Measurements from ENCODE around the gene TMPRSS11D.

The TMPRSS11D gene

DNA sequence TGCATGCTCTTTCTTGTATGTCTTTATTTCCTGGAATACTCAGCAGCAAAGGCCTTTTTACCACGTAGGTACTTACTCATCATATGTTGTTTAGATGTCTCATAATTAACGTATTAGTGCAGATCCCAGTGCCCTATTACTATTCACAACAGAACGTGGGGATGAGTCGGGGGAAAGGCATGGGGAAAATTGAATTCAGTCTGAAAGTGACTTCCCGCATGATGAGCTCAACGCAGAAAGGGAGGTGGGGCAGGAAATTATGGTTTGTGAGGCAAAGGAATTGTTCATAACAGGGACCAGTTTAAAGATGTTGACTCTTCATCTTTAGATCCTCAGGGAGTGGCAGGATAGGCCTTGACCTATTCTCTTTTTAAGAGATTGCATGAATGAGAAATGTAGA lies 2.0 kb upstream of the TMPRSS11D start:
- DNase-seq (ENCODE audit: low read depth): peak; percentile 95

DNA sequence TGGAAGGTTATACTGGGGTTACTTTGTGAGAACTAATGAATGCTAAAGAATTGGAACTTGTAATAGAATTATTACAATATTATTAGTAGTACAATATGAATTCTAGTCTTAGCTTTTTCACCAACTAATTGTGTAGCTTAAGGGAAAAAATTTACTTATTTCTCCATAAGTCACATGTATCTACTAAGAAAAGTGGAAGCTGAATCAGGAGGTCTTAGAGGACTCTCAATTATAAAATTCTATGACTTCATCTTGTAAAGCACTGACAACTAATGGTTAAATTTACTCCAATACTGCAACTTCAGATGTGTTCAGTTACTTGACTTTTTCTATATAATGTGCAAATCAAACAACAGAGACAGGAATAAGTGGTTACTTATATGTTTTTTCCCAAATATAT lies 899 bp upstream of the TMPRSS11D start:
- DNase-seq (ENCODE audit: low read depth): no peak

DNA sequence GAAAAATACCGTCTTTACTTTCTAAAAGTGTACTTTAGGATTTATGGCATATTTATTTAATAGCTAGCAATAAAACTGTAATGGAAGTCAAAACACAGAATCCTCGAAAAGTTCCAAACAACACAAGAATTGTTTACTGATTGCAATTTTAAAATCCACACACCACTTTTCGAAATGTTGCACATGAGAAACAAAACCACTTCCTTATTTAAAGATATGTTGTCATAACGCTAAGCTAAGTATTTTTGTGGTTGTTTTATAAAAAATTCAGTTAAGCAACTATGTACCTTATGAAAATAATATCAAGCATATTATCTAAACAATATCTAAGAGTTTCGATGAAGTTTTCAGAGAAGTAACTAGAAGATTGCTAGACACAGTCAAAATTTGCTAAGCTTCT lies 344 bp downstream of the TMPRSS11D start:
- no peak for DNase-seq (ENCODE audit: low read depth)

DNA sequence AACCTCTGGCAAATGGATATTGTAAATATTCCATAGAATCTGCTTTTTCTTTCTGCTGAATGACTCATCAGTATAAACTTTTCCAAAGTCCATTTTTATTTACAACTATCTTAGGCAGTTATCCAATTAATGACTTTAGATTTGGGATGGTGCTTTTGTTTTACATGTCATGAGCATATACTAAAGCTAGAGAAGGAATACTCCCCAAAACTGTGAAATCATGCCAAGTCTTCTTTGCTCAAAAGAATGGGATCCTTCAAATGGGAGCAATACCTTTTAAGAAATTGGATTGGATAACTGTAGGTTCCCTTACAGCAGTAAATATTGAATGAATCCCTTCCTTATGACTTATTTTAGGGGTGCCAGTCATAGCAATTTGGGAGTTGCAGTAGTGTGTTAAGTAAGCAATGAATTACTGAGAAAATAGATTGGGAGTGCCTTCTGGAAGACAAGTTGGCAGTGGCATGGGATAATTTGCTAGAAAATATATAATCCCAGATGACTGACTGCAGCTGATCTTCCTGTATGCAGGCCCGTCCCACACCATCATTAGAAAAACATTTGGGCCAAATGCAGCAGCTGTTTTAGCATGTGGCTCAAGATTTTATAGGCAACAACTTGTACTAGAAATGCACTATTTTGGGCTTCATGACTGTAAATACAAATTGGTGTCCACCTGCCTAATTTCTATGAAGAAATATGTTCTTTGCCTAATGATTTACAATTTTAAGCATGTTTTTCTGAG lies 2.8 kb downstream of the TMPRSS11D start:
- no peak for DNase-seq (ENCODE audit: low read depth)

DNA sequence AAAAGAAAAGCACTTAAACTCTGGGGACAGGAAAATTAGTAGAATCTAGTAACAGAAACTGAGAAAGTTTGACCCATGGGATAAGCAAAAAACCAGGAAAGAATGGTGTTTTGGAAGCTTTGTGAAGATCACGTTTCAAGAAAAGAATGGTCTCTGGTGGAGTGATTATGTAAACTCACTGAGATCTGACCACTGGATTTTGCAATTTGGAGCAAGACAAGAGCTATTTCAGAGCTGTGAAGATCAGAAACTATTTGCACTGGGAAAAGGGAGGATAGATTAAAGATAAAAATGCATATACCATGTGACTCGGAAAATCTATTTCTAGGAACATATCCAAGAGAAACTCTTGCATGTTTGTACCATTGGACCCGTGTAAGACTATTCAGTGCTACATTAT lies 4.3 kb downstream of the TMPRSS11D start:
- DNase-seq (ENCODE audit: low read depth): peak; percentile 22

GRCh38 chr4:67877086-67877485 lies 6.7 kb downstream of the TMPRSS11D start:
- no peak for DNase-seq (ENCODE audit: low read depth)

GRCh38 chr4:67874986-67875385 lies 8.8 kb downstream of the TMPRSS11D start:
- DNase-seq (ENCODE audit: low read depth): no peak

DNA sequence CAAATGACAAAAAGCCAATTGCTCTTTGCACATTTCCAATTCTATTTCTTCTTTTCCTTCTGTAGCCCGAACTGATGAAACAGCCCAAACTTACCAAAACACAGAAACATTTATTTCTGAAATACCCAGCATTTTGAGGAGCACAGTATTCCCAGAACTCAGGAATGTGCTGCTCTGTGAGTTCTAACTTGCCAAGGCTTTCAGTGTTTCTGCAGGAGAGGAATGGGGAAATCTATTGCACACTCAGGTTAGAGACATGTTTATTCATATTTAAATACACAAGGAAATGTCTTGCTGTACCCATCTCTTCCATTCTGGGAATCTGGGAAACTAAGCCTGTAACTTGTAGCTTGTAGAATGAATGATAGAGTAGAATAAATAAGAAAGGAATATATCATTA lies 10.7 kb downstream of the TMPRSS11D start:
- no peak for DNase-seq (ENCODE audit: low read depth)

- peak; percentile 62 for DNase-seq (ENCODE audit: low read depth)
Observed at GRCh38 chr4:67871867-67872266, 11.9 kb downstream of the TMPRSS11D start.

DNA sequence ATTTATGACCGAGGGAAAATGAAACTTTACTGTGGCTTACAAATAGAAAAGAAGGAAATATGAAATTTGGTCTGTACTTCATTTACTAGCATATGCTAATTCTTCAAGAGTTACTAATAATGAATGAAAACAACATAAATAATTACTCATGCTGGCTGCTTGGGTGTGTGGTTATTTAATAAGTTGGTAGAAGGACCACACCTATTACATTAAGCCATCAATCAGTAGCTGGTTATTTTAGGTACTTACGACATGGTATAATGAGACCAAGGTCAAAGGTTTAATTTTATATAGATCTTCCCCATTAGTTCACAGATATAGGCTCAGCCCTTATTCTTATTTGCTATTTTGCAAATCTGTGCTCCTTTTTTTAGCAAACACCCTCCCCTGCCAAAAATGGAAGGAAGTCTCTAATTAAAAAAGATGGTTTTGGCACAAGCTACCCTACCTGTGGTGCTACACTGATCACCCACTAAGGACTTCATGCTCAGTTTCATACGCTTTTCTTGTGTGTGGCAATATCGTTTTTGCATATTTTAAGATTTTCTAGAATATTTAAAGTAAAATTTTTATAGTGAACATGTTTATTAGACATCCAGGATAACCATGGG lies 14.1 kb downstream of the TMPRSS11D start:
- DNase-seq (ENCODE audit: low read depth): no peak

DNA sequence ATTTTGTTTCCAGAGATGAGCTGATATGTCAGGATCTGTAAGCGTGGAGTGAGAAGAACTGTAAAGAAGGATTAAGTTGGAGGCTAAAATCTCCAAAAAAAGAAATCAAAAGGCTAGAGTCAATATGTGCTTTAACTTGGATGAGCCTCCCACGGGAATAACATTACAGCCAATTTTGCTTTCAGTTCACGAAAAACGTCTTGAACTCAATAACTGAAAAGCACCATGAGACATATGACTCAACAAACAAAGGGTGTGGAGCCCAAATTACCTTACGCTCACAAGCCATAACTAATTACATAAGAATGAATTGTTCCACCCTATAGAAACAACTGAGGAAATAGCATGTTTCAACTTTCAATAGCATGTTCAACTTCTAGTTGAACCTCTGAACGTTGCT lies 22.3 kb downstream of the TMPRSS11D start:
- DNase-seq (ENCODE audit: low read depth): no peak

GRCh38 chr4:67853336-67853735 lies 30.5 kb downstream of the TMPRSS11D start:
- no peak for DNase-seq (ENCODE audit: low read depth)

DNA sequence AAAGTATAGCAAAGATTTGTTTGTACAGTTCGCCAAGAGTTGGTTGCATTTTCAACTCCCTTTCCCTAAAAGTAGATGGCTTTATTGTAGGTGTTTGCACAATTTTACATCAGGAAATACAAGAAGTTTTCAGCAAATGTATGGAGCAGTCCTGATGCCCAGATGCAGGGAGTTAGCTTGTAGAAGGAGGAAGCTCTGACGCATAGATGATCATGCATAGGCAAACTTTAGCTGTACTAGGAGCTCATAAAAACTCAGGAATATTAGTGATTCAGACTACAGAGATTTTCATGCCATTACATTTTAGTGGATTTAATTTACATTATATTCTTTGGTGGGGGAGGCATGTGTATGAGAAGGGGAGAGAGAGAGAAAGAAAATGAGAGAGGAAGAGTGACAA lies 62.9 kb downstream of the TMPRSS11D start:
- peak; percentile 4 for DNase-seq (ENCODE audit: low read depth)

GRCh38 chr4:67810011-67810410 lies 73.8 kb downstream of the TMPRSS11D start:
- no peak for DNase-seq (ENCODE audit: low read depth)

DNA sequence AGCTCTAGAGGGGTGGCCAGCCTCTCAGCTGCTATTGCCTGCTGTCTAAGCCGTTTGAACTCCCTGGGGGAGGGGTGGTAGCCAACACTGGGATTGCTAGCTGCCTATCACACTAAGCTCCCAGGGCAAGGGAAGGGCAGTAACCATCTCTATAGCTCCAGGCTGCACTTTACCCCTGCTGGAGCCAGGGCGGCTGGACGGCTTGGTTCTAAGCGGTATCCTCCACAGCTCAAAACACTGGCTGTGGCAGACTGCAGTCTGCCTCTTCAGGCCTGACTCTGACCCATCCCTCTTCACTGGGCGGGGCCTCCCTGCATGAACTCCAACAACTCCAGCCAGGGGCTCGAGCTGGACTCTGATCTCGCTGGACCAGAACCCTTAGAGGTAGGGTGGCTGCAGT lies 74.3 kb downstream of the TMPRSS11D start:
- no peak for DNase-seq (ENCODE audit: low read depth)

DNA sequence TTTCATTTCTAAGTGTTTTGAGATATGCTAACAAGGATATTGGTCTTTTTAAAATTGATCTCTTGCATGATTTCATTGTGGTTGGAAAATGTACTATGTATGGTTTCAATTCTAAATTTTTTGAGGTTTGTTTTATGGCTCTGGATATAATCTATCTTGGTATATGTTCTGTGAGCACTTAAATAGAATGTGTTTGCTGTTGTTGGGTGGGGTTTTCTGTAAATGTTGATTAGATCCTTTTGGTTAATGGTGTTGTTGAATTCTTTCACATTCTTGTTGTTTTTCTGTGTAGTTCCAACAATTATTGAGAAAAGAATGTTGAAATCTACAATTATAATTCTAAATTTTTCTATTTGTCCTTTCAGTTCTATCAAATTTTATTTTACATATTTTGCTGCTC lies 87.0 kb downstream of the TMPRSS11D start:
- DNase-seq (ENCODE audit: low read depth): no peak

DNA sequence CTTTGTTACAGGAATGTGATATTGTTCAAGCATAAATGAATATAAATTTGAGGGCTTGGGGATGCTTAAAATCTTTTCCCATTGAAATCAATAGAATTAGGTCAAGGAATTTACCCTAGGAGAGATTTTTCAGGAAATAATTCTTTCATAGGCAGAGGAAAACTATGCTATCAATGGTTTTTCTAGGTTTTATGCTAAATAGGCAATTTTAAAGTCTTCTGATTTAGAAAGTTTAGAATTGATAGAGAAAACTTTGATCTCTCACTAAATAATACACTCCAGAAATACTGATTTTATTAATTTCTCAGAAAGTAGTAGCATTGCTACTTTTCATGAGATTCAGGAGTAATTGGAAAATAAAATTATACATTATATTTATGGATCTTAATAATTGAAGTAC lies 93.1 kb downstream of the TMPRSS11D start:
- DNase-seq (ENCODE audit: low read depth): no peak

DNA sequence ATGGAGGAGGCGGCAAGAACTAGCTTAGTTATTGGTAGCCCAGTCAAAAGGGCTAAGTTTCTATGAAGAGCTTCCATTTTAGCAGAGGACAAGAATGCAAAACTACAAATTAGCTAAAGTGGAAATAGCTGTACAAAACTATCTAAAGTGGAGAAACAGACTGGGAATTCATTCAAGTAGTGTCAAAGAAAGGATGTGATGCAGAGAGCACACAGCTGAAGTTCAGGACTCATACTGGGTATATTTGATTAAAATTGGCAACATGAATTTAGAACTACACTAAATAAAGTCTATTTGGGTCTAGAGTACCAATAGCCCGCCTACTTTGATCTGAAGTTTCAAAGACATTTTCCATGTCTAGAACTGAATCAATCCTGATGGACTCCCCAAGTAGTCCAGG lies 96.5 kb downstream of the TMPRSS11D start:
- no peak for DNase-seq (ENCODE audit: low read depth)

- no peak for DNase-seq (ENCODE audit: low read depth)
Observed at GRCh38 chr4:67785528-67785927, 98.3 kb downstream of the TMPRSS11D start.

- no peak for DNase-seq (ENCODE audit: low read depth)
Observed at GRCh38 chr4:67779631-67780030, 104.2 kb downstream of the TMPRSS11D start.

DNA sequence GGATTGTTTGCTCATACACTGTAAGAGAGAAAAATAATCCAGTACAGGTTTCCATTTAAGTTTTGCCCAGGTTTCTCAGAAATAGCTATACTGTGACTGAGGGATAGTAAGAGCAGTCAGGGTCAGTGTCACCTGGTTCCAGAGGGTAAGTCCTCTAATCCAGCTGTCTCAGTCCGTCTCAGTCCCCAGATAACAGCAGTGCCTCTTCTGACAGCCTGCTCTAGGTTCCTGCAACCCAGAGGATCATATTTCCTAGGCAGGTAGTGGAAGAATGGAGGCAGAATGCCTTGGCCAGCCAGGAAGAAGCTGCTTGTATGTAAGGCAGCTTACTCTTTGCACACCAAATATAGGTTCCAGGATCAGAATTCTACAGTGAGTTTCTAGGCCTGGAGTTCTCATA lies 107.1 kb downstream of the TMPRSS11D start:
- no peak for DNase-seq (ENCODE audit: low read depth)

All from EH (cell line).